ENCODE data around the gene LGR5.
"Not testable (repeated sequence)": the region's sequence is repeated elsewhere in the genome, so short reads cannot be mapped to it uniquely, and the experiment has no call there.

Gene LGR5

DNA sequence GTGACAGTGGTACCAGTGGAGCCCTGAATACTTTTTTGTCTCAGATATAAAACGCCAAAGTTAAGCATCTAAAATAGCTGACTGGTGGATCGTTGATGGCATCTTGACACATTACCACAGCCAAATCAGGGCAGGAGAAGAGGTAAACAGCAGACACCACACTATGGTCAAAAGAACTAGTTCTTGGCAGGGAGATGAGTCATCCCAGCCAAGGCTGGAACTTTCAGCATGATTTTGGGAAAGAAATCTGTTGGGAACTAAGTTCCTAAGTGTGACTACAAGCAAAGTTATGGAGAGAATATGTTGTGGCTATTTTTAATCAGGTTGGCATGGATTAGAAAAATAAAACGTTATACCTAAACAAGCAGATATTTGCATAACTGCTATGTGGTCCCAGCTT, 36.9 kb downstream of the LGR5 start:
- no peak for DNase-seq (ENCODE audit: low spot score)

GRCh38 chr12:71477609-71478008, 38.0 kb downstream of the LGR5 start:
- DNase-seq (ENCODE audit: low spot score): no peak

- DNase-seq (ENCODE audit: low spot score): no peak
These were observed 38.7 kb downstream of the LGR5 start for GRCh38 chr12:71478270-71478669.

- DNase-seq (ENCODE audit: low spot score): no peak
These were observed 44.8 kb downstream of the LGR5 start for GRCh38 chr12:71484272-71484905.

DNA sequence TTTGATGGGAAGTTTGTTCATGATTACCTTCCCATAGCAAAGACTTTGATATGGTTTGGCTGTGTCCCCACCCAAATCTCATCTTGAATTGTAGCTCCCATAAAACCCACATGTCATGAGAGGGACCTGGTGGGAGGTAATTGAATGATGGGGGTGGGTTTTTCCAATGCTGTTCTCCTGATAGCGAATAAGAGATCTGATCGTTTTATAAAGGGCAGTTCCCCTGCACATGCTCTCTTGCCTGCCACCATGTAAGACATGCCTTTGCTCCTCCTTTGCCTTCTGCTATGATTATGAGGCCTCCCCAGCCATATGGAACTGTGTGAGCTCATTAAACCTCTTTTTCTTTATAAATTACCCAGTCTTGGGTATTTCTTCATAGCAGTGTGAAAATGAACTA, 51.2 kb downstream of the LGR5 start:
- DNase-seq (ENCODE audit: low spot score): not testable (repeated sequence)

GRCh38 chr12:71492604-71493003, 53.0 kb downstream of the LGR5 start:
- no peak for DNase-seq (ENCODE audit: low spot score)

DNA sequence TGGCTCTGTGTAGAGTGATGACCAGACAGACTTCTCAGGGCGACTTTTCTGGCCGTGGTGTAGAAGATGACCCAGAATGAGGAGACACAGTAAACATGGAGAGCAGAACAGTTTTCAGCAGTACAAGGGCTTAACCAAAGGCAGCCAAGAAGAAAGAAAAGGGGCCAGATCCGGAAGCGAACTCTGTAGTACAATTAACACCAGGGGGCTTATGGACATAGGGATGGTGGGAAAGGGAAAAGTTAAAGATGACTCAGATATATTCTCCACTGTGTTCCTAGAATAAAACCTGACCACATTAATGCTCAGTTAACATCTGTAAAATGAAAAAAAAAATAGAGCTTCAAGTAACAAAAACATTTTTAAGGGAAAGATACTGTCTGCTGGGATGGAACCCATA, 60.2 kb downstream of the LGR5 start:
- DNase-seq (ENCODE audit: low spot score): no peak

DNA sequence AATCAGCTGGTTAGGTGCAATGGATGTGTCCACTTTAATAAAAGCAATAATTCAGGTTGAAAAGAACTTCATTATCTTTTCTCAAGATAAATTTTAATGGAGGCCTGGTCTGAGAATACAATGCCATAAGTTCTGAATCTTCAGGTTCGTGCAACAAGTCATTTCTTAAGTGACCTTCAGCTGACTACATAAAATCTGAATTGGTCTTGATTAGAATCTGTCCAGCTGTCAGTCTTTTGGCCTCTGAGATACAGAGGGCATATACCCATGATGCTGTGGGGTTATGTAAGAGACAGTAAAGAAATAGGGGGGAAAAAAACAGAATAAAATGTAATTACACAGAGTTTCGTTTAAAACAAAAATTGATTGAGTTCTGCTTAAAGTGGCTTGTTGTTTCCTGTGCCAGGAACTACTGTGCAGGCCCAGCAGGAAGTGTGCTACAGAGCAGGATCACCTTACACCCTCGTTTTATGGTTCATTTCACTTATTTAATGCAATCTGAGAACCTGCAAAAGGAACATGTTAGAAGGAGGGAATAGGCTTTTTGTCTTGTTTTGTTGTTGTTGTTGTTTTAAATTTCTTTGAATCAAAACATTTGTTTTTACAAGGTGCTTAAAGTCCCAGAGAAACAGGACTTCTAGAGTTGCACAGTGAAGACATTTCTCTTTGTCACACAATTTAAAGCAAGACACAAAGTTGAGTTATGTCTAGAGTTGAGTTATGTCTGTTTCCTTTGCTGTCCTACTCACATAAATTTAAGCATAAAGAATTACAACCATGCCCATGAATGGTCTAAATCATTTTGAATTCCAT, 64.2 kb downstream of the LGR5 start:
- DNase-seq (ENCODE audit: low spot score): no peak

DNA sequence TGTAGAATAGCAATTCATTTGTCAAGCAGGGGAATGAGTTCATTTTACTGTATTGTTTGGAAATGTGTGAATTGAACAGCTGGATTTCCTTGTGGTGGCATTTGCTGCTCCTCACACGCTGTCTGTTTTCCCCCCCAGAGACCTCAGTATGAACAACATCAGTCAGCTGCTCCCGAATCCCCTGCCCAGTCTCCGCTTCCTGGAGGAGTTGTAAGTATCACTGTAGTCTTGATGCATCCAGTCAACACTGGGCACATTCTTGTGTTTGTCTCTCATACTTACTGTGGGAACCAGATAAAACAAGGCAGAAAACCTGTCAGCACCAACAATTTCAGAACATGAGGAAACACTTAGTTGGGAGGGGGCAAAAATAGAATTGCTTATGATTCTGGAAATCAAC, 64.9 kb downstream of the LGR5 start:
- DNase-seq (ENCODE audit: low spot score): no peak

DNA sequence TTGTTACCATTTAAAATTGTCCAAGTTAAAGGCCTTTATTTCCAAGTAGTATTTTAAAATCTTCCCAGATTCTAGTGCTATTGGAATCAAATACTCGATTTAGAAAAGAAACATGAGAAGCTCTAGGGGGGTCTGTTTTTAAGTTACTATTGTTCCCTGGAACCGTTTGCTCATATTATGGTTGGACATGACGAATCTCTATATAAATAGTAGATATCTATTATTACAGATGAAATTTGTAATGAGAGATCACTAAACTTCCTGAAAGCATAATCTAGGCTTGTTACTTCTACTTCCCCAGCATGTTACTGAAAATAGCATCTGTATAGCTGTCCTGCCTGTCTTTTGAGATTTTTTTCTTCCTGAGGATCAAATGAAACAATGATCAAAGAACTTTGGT, 70.1 kb downstream of the LGR5 start:
- DNase-seq (ENCODE audit: low spot score): no peak

GRCh38 chr12:71517145-71517846, 77.7 kb downstream of the LGR5 start:
- DNase-seq (ENCODE audit: low spot score): no peak

GRCh38 chr12:71521125-71521524, 81.5 kb downstream of the LGR5 start:
- no peak for DNase-seq (ENCODE audit: low spot score)

DNA sequence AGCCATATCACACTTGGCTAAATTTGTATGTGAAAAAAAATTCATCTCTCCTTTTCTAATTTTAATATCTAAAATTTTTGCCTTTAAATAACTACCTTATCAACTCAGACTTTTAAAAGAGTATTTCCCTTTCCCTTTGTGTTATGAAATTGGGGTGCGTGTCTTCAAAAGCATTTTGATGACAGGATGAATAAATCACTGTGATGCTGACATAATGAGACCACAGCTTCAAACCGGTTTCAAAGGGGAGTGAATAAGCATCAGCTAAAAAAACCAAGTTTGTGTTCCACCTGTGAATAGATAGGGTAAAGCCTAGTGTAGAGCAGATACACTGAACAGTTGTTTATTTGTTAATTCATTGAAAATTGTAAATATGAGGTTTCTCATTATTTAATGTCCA, 85.0 kb downstream of the LGR5 start:
- no peak for DNase-seq (ENCODE audit: low spot score)

GRCh38 chr12:71533703-71534102, 94.1 kb downstream of the LGR5 start:
- no peak for DNase-seq (ENCODE audit: low spot score)

DNA sequence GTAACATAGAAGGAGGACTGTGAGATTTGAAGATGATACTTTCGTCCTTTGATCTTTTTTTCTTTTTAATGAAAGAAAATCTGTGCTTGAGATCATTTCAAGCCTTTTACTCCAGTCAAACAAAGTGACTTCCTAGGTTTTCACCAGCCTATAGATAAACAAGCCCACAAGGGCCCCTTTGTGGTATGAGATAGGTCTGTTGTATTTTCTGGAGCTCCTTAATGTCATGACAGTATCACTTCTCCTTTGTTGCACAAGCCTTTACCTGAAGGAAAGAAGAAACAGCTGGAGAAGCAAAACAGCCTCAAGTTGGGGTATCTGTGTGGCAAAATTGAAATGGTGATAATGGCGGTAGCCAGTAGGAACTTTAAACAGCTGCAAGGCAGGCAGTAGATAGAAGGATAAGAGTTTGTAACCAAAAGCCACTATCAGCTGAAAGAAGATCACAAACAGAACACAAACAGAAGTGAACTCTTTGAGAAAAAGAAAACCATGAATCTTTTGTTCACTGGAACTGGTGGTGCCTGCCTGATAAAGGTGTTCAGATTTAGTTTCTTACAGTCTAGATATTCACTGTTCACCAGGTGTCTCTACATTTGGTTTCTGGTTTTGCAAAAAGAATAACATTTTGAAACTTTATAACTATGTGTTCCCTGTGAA, 96.8 kb downstream of the LGR5 start:
- no peak for DNase-seq (ENCODE audit: low spot score)

DNA sequence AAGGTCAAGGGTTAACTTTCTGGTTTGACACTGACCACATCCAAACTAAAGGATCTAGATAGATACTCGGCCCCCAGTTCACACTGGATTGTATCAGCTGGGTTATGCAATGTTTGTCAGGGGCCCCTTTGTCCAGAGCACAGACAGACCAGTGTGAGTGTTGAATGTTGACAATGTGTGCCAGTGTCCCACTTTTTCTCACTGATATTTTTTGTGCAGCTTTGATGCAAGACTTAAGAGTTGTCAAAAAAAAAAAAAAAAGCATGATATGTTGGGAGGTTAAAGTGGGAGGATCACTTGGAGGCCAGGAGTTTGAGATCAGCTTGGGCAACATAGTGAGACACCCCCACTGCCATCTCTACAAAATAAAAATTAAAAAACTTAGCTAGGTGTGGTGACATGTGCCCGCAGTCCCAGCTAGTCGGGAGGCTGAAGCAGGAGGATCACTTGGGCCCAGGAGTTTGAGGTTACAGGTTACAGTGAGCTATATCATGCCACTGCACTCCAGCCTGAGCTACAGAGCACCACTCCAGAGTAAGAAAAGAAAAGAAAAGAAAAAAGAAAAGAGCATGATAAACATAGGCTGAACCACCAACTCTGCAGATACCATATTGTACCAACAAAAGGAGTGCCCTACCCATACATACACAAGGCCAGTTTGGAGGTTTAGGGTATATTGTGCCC, 97.5 kb downstream of the LGR5 start:
- no peak for DNase-seq (ENCODE audit: low spot score)

DNA sequence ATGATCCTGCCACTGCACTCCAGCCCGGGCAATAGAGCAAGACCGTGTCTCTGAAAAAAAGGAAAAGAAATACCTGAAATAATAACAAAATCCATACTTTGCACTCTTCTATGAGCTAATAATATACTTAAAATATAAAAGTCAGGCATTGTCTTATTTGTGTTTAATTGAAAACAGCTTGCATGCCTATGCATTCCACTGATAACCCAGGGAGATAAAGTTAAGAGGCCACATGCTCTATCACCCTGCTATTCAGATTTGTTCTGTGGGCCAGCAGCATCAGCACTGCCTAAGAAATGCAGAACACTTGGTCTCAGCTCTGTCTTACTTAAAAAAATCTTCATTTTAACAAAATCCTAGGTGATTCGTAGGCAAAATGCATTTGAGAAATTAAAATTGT, 99.2 kb downstream of the LGR5 start:
- DNase-seq (ENCODE audit: low spot score): no peak

- DNase-seq (ENCODE audit: low spot score): no peak
These were observed 102.0 kb downstream of the LGR5 start for GRCh38 chr12:71541583-71541982.

GRCh38 chr12:71546322-71546861, 106.8 kb downstream of the LGR5 start:
- no peak for DNase-seq (ENCODE audit: low spot score)

GRCh38 chr12:71548893-71549292, 109.3 kb downstream of the LGR5 start:
- DNase-seq (ENCODE audit: low spot score): no peak

GRCh38 chr12:71551529-71551928, 111.9 kb downstream of the LGR5 start:
- no peak for DNase-seq (ENCODE audit: low spot score)

Data from COLO829 (cell line).